ENCODE results near the gene OR51E2. TPM values are rescaled to one million over a fixed set of nuclear protein-coding genes. Genes with fewer than 3 reads are reported as not detected.
"Not testable (repeated sequence)": the region's sequence is repeated elsewhere in the genome, so short reads cannot be mapped to it uniquely, and the experiment has no call there.

The OR51E2 gene
- polyA plus RNA-seq (2012; ENCODE audit: insufficient read depth, insufficient read length): not detected

- no peak for DNase-seq (ENCODE audit: low read depth, low spot score)
- H3K4me3 ChIP-seq (ENCODE audit: low read length): no peak within 1 kb of the TSS
Measured at GRCh38 chr11:4697585-4697984, at the start of gene OR51E2. TSS of gene OR51E2 (minus strand) at chr11:4697853. CDS start at chr11:4682711, 15,142 bp downstream.

- no peak for DNase-seq (ENCODE audit: low read depth, low spot score)
- no peak overlapping the region for H3K4me3 ChIP-seq (ENCODE audit: low read length)
Measured at GRCh38 chr11:4740735-4741134, 43.1 kb upstream of the OR51E2 start.

GRCh38 chr11:4727171-4727570, 29.5 kb upstream of the OR51E2 start:
- no peak for DNase-seq (ENCODE audit: low read depth, low spot score)

GRCh38 chr11:4722616-4723534, 25.2 kb upstream of the OR51E2 start:
- H3K4me3 ChIP-seq (ENCODE audit: low read length); DNase-seq (ENCODE audit: low read depth, low spot score): not testable (repeated sequence)

More at GRCh38 chr11:4727171-4727570, 29.5 kb upstream of the OR51E2 start:
- no peak overlapping the region for H3K4me3 ChIP-seq (ENCODE audit: low read length)

GRCh38 chr11:4714300-4714699, 16.6 kb upstream of the OR51E2 start:
- H3K4me3 ChIP-seq (ENCODE audit: low read length): no peak overlapping the region

GRCh38 chr11:4713241-4713640, 15.6 kb upstream of the OR51E2 start:
- H3K4me3 ChIP-seq (ENCODE audit: low read length): no peak overlapping the region
- DNase-seq (ENCODE audit: low read depth, low spot score): no peak

More at GRCh38 chr11:4714300-4714699, 16.6 kb upstream of the OR51E2 start:
- DNase-seq (ENCODE audit: low read depth, low spot score): no peak

GRCh38 chr11:4704790-4705334, 7.2 kb upstream of the OR51E2 start:
- H3K4me3 ChIP-seq (ENCODE audit: low read length): no peak overlapping the region
- no peak for DNase-seq (ENCODE audit: low read depth, low spot score)

- no peak within 1 kb of the TSS for H3K4me3 ChIP-seq (ENCODE audit: low read length)
- no peak for DNase-seq (ENCODE audit: low read depth, low spot score)
Measured at GRCh38 chr11:4704054-4704789, 6.6 kb upstream of the OR51E2 start, which contains the start of gene MMP26. TSS of gene MMP26 (plus strand) at chr11:4704784.

- DNase-seq (ENCODE audit: low read depth, low spot score): no peak
- H3K4me3 ChIP-seq (ENCODE audit: low read length): no peak overlapping the region
Measured at GRCh38 chr11:4700436-4700820, 2.8 kb upstream of the OR51E2 start.

GRCh38 chr11:4699697-4700435, 2.2 kb upstream of the OR51E2 start:
- H3K4me3 ChIP-seq (ENCODE audit: low read length): no peak overlapping the region
- DNase-seq (ENCODE audit: low read depth, low spot score): no peak

- H3K4me3 ChIP-seq (ENCODE audit: low read length): no peak overlapping the region
- DNase-seq (ENCODE audit: low read depth, low spot score): no peak
Measured at GRCh38 chr11:4695442-4695841, 2.2 kb downstream of the OR51E2 start.

GRCh38 chr11:4684631-4685285, 12.9 kb downstream of the OR51E2 start:
- DNase-seq (ENCODE audit: low read depth, low spot score): no peak

GRCh38 chr11:4682623-4683419, 14.8 kb downstream of the OR51E2 start:
- no peak for DNase-seq (ENCODE audit: low read depth, low spot score)

More at GRCh38 chr11:4684631-4685285, 12.9 kb downstream of the OR51E2 start:
- no peak overlapping the region for H3K4me3 ChIP-seq (ENCODE audit: low read length)

GRCh38 chr11:4680341-4680740, 17.3 kb downstream of the OR51E2 start:
- H3K4me3 ChIP-seq (ENCODE audit: low read length): no peak overlapping the region
- no peak for DNase-seq (ENCODE audit: low read depth, low spot score)

More at GRCh38 chr11:4682623-4683419, 14.8 kb downstream of the OR51E2 start:
- H3K4me3 ChIP-seq (ENCODE audit: low read length): no peak overlapping the region

GRCh38 chr11:4677948-4678347, 19.7 kb downstream of the OR51E2 start:
- DNase-seq (ENCODE audit: low read depth, low spot score): no peak
- no peak overlapping the region for H3K4me3 ChIP-seq (ENCODE audit: low read length)

- no peak overlapping the region for H3K4me3 ChIP-seq (ENCODE audit: low read length)
- no peak for DNase-seq (ENCODE audit: low read depth, low spot score)
Measured at GRCh38 chr11:4673781-4674180, 23.9 kb downstream of the OR51E2 start.

GRCh38 chr11:4672470-4672869, 25.2 kb downstream of the OR51E2 start:
- H3K4me3 ChIP-seq (ENCODE audit: low read length): no peak overlapping the region
- no peak for DNase-seq (ENCODE audit: low read depth, low spot score)

- no peak for DNase-seq (ENCODE audit: low read depth, low spot score)
- H3K4me3 ChIP-seq (ENCODE audit: low read length): no peak overlapping the region
Measured at GRCh38 chr11:4671741-4672140, 25.9 kb downstream of the OR51E2 start.

Measured in Jurkat, Clone E6-1 (cell line).